ENCODE measurements around the gene MAP1S.
A peak's percentile ranks its signal among the peaks of the same experiment; 100 is the strongest.

GRCh38 chr19:17677002-17677401 is 42.3 kb upstream of the MAP1S start:
- TF ChIP-seq, protein P1, sequence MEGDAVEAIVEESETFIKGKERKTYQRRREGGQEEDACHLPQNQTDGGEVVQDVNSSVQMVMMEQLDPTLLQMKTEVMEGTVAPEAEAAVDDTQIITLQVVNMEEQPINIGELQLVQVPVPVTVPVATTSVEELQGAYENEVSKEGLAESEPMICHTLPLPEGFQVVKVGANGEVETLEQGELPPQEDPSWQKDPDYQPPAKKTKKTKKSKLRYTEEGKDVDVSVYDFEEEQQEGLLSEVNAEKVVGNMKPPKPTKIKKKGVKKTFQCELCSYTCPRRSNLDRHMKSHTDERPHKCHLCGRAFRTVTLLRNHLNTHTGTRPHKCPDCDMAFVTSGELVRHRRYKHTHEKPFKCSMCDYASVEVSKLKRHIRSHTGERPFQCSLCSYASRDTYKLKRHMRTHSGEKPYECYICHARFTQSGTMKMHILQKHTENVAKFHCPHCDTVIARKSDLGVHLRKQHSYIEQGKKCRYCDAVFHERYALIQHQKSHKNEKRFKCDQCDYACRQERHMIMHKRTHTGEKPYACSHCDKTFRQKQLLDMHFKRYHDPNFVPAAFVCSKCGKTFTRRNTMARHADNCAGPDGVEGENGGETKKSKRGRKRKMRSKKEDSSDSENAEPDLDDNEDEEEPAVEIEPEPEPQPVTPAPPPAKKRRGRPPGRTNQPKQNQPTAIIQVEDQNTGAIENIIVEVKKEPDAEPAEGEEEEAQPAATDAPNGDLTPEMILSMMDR (IDR thresholded peaks at IDR 0.05; ENCODE audit: low read depth, low read length, poor library complexity, severe bottlenecking) = peak; percentile 56
- TF ChIP-seq EZH2phosphoT487 (IDR thresholded peaks at IDR 0.05; ENCODE audit: borderline replicate concordance, low read length) = no peak

Measured in DOHH2 (cell line).